Activated CD4-positive, alpha-beta T cell treated with anti-CD3 and anti-CD28 coated beads for 36 hours (primary cell): ENCODE measurements around the gene TMEM178B. TPM values are rescaled to one million over a fixed set of nuclear protein-coding genes. Genes with fewer than 3 reads are reported as not detected.

ENCODE experiments used
- ATAC-seq: fragments of 200-7000 bp; cut with Tn5 transposase; one replicate; pipeline ENCODE4 v1.10.0; 2021; ENCODE audit warnings: mild to moderate bottlenecking, moderate library complexity
- CTCF ChIA-PET: fragments of 350-600 bp; sonication (Branson Sonifier 250); formaldehyde crosslinking; loops from one replicate; lab custom pipeline; 2021; ENCODE audit warnings: antibody characterized with exemption; lab: Charles Lee
- POLR2A ChIA-PET: fragments of 350-600 bp; sonication (Branson Sonifier 250); formaldehyde crosslinking; loops from one replicate; lab custom pipeline; 2021; ENCODE audit warnings: antibody characterized with exemption, inconsistent platforms; lab: Charles Lee
- DNase-seq: peaks from one replicate; pipeline ENCODE4 v3.0.0-alpha.2; 2020
- H3K27ac Mint-ChIP-seq: one replicate; pipeline ENCODE4 v1.8.0; 2021; ENCODE audit warnings: mixed read lengths
- H3K27me3 Mint-ChIP-seq: one replicate; pipeline ENCODE4 v1.8.0; 2021; ENCODE audit warnings: mixed read lengths
- H3K36me3 Mint-ChIP-seq: one replicate; pipeline ENCODE4 v1.8.0; 2021; ENCODE audit warnings: low read depth, mixed read lengths
- H3K4me1 Mint-ChIP-seq: one replicate; pipeline ENCODE4 v1.8.0; 2021; ENCODE audit warnings: mixed read lengths
- H3K4me3 Mint-ChIP-seq: one replicate; pipeline ENCODE4 v1.8.0; 2021; ENCODE audit warnings: mild to moderate bottlenecking, moderate library complexity, mixed read lengths
- H3K9me3 Mint-ChIP-seq: one replicate; pipeline ENCODE4 v1.8.0; 2021; ENCODE audit warnings: low read depth, mixed read lengths
- intact Hi-C, 2 experiments: fragments of 100-400 bp; cut with DNase I in 1 of 2; cut with micrococcal nuclease in 1 of 2; formaldehyde crosslinking; loops; one replicate each; pipeline versions ENCODE4 v1.14.2 to v1.15.1; 2022 to 2024; cut with DNase I, micrococcal nuclease
- total RNA-seq, 2 experiments: library from RNA; stranded (reverse); gene quantifications; one replicate each; pipeline ENCODE4 v1.2.3, GENCODE V29; 2021

The TMEM178B gene
- total RNA-seq, 2 experiments from 2014 or later, result 0.23 TPM

GRCh38 chr7:141454338-141454737, 380.5 kb downstream of the TMEM178B start:
- Mint-ChIP-seq H3K27me3 (peaks cover 6% of the 10 kb centered on the region), H3K36me3 (no peaks in the 10 kb centered on the region), H3K4me3 (no peak overlapping the region), H3K27ac (no peak overlapping the region), H3K4me1 (no peaks in the 10 kb centered on the region), H3K9me3 (no peaks in the 10 kb centered on the region)
- POLR2A ChIA-PET, result no interaction called here
- ATAC-seq (no peak), DNase-seq (no peak)
- CTCF ChIA-PET, result interaction anchor here (0.8 to 0.9 kb wide), 2 partner anchors 9 to 573 kb away, joined by 3 read pairs; no protein-coding TSS in a partner anchor
- intact Hi-C loops, result no loop called here

- no peak for ATAC-seq
- no peak overlapping the region for H3K27ac Mint-ChIP-seq
- H3K9me3 Mint-ChIP-seq, result no peaks in the 10 kb centered on the region
- no peak for DNase-seq
- CTCF ChIA-PET, result no interaction called here
- POLR2A ChIA-PET, result no interaction called here
- no peaks in the 10 kb centered on the region for H3K36me3 Mint-ChIP-seq
- no peaks in the 10 kb centered on the region for H3K4me1 Mint-ChIP-seq
- H3K27me3 Mint-ChIP-seq, result peaks cover 10% of the 10 kb centered on the region
- intact Hi-C loops, result no loop called here
- H3K4me3 Mint-ChIP-seq, result no peak overlapping the region
Measured at GRCh38 chr7:141455723-141456122, 381.9 kb downstream of the TMEM178B start.

GRCh38 chr7:141456298-141456697, 382.4 kb downstream of the TMEM178B start:
- H3K4me1 Mint-ChIP-seq, result no peaks in the 10 kb centered on the region
- intact Hi-C loops, result no loop called here
- no peak overlapping the region for H3K27ac Mint-ChIP-seq
- H3K9me3 Mint-ChIP-seq, result no peaks in the 10 kb centered on the region
- H3K36me3 Mint-ChIP-seq, result no peaks in the 10 kb centered on the region
- ChIA-PET CTCF (interaction anchor here (0.6 kb wide), 1 partner anchor 79 kb away, joined by 3 read pairs; no protein-coding TSS in a partner anchor), POLR2A (no interaction called here)
- H3K4me3 Mint-ChIP-seq, result no peak overlapping the region
- no peak for DNase-seq
- peaks cover 10% of the 10 kb centered on the region for H3K27me3 Mint-ChIP-seq
- ATAC-seq, result no peak

- Mint-ChIP-seq H3K4me1 (no peaks in the 10 kb centered on the region), H3K36me3 (no peaks in the 10 kb centered on the region), H3K27me3 (peaks cover 10% of the 10 kb centered on the region), H3K9me3 (no peaks in the 10 kb centered on the region), H3K4me3 (no peak overlapping the region), H3K27ac (no peak overlapping the region)
- ATAC-seq (no peak), DNase-seq (no peak)
- intact Hi-C loops, result no loop called here
- POLR2A ChIA-PET, result no interaction called here
- CTCF ChIA-PET, result interaction anchor here (0.6 kb wide), 1 partner anchor 78 kb away, joined by 3 read pairs; no protein-coding TSS in a partner anchor
Measured at GRCh38 chr7:141456711-141457110, 382.8 kb downstream of the TMEM178B start.

GRCh38 chr7:141460781-141461715, 387.2 kb downstream of the TMEM178B start:
- Mint-ChIP-seq H3K9me3 (no peaks in the 10 kb centered on the region), H3K27ac (no peak overlapping the region), H3K4me3 (no peak overlapping the region), H3K4me1 (no peaks in the 10 kb centered on the region), H3K27me3 (peaks cover 6% of the 10 kb centered on the region), H3K36me3 (no peaks in the 10 kb centered on the region)
- ATAC-seq (no peak), DNase-seq (no peak)
- intact Hi-C loops, result no loop called here
- POLR2A ChIA-PET, result no interaction called here
- CTCF ChIA-PET, result no interaction called here

GRCh38 chr7:141461924-141462323, 388.1 kb downstream of the TMEM178B start:
- intact Hi-C loops, result no loop called here
- ATAC-seq (no peak), DNase-seq (no peak)
- Mint-ChIP-seq H3K27ac (no peak overlapping the region), H3K4me3 (no peak overlapping the region), H3K9me3 (no peaks in the 10 kb centered on the region), H3K4me1 (no peaks in the 10 kb centered on the region), H3K36me3 (no peaks in the 10 kb centered on the region), H3K27me3 (peaks cover 6% of the 10 kb centered on the region)
- POLR2A ChIA-PET, result no interaction called here
- CTCF ChIA-PET, result no interaction called here

- ChIA-PET POLR2A (no interaction called here), CTCF (interaction anchor here (0.9 kb wide), 1 partner anchor 9 kb away, joined by 3 read pairs; no protein-coding TSS in a partner anchor)
- no peaks in the 10 kb centered on the region for H3K36me3 Mint-ChIP-seq
- DNase-seq (no peak), ATAC-seq (no peak)
- no peaks in the 10 kb centered on the region for H3K4me1 Mint-ChIP-seq
- no peaks in the 10 kb centered on the region for H3K9me3 Mint-ChIP-seq
- H3K27ac Mint-ChIP-seq, result no peak overlapping the region
- intact Hi-C loops, result no loop called here
- H3K4me3 Mint-ChIP-seq, result no peak overlapping the region
- peaks cover 8% of the 10 kb centered on the region for H3K27me3 Mint-ChIP-seq
Measured at GRCh38 chr7:141462958-141463357, 389.1 kb downstream of the TMEM178B start.

GRCh38 chr7:141463986-141464385, 390.1 kb downstream of the TMEM178B start:
- ChIA-PET POLR2A (no interaction called here), CTCF (no interaction called here)
- Mint-ChIP-seq H3K36me3 (no peaks in the 10 kb centered on the region), H3K4me3 (no peak overlapping the region), H3K9me3 (no peaks in the 10 kb centered on the region), H3K27me3 (peaks cover 8% of the 10 kb centered on the region), H3K27ac (no peak overlapping the region), H3K4me1 (no peaks in the 10 kb centered on the region)
- intact Hi-C loops, result no loop called here
- DNase-seq (no peak), ATAC-seq (no peak)

GRCh38 chr7:141464551-141464950, 390.7 kb downstream of the TMEM178B start:
- Mint-ChIP-seq H3K9me3 (no peaks in the 10 kb centered on the region), H3K4me3 (no peak overlapping the region), H3K27me3 (peaks cover 6% of the 10 kb centered on the region), H3K36me3 (no peaks in the 10 kb centered on the region), H3K27ac (no peak overlapping the region), H3K4me1 (no peaks in the 10 kb centered on the region)
- ATAC-seq (no peak), DNase-seq (no peak)
- POLR2A ChIA-PET, result no interaction called here
- CTCF ChIA-PET, result no interaction called here
- intact Hi-C loops, result no loop called here

GRCh38 chr7:141466151-141466904, 392.5 kb downstream of the TMEM178B start:
- intact Hi-C loops, result no loop called here
- ChIA-PET CTCF (no interaction called here), POLR2A (no interaction called here)
- ATAC-seq (no peak), DNase-seq (no peak)
- Mint-ChIP-seq H3K27ac (no peak overlapping the region), H3K36me3 (no peaks in the 10 kb centered on the region), H3K4me1 (no peaks in the 10 kb centered on the region), H3K9me3 (no peaks in the 10 kb centered on the region), H3K4me3 (no peak overlapping the region), H3K27me3 (peaks cover 8% of the 10 kb centered on the region)

- ATAC-seq, result no peak
- no peaks in the 10 kb centered on the region for H3K4me1 Mint-ChIP-seq
- ChIA-PET POLR2A (no interaction called here), CTCF (interaction anchor here (0.8 kb wide), 1 partner anchor 507 kb away, joined by 4 read pairs; no protein-coding TSS in a partner anchor)
- DNase-seq, result no peak
- no peak overlapping the region for H3K27ac Mint-ChIP-seq
- H3K36me3 Mint-ChIP-seq, result no peaks in the 10 kb centered on the region
- H3K9me3 Mint-ChIP-seq, result no peaks in the 10 kb centered on the region
- intact Hi-C loops, result no loop called here
- H3K4me3 Mint-ChIP-seq, result no peak overlapping the region
- peaks cover 13% of the 10 kb centered on the region for H3K27me3 Mint-ChIP-seq
Measured at GRCh38 chr7:141468341-141468740, 394.5 kb downstream of the TMEM178B start.
